ENCODE measurements around the gene LDHAL6B.
A peak's percentile ranks its signal among the peaks of the same experiment; 100 is the strongest.
"Not testable (repeated sequence)": the region's sequence is repeated elsewhere in the genome, so short reads cannot be mapped to it uniquely, and the experiment has no call there.

The LDHAL6B gene

DNA sequence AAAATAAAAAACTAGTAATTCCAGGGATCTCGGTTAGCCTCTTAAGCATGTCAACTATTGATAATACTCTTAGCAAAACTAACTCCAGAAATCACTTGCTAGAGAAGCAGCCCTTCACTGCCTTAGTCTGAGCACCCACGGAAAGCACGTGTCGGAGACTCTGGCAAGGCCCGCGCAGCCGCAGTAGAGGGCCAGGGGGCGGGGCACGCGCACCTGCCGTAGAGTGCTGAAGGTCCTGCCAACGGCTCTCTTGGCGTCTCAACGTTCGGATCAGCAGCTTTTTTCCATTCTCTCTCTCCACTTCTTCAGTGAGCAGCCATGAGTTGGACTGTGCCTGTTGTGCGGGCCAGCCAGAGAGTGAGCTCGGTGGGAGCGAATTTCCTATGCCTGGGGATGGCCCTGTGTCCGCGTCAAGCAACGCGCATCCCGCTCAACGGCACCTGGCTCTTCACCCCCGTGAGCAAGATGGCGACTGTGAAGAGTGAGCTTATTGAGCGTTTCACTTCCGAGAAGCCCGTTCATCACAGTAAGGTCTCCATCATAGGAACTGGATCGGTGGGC, at the start of gene LDHAL6B:
TSS of gene LDHAL6B (plus strand) at position 221 of the 561 bp plus-strand sequence. CDS start at position 319, 98 bp downstream.
- no peak for DNase-seq

DNA sequence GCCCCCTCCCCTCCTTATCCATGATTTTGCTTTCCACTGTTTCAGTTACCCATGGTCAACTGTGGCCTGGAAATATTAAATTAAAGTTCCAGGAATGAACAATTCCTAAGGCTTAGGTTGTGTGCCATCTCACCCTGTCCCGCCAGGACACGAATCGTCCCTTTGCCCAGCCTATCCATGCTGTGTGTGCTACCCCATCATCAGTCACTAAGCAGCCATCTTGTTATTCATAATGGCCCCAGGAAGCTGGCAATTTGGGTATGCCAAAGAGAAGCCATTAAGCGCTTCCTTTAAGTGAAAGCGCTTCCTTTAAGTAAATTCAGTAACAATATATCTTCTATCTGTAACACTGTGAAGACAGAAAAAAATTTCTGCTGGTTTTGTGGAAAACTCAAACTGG, 49.2 kb upstream of the LDHAL6B start:
- DNase-seq: no peak

DNA sequence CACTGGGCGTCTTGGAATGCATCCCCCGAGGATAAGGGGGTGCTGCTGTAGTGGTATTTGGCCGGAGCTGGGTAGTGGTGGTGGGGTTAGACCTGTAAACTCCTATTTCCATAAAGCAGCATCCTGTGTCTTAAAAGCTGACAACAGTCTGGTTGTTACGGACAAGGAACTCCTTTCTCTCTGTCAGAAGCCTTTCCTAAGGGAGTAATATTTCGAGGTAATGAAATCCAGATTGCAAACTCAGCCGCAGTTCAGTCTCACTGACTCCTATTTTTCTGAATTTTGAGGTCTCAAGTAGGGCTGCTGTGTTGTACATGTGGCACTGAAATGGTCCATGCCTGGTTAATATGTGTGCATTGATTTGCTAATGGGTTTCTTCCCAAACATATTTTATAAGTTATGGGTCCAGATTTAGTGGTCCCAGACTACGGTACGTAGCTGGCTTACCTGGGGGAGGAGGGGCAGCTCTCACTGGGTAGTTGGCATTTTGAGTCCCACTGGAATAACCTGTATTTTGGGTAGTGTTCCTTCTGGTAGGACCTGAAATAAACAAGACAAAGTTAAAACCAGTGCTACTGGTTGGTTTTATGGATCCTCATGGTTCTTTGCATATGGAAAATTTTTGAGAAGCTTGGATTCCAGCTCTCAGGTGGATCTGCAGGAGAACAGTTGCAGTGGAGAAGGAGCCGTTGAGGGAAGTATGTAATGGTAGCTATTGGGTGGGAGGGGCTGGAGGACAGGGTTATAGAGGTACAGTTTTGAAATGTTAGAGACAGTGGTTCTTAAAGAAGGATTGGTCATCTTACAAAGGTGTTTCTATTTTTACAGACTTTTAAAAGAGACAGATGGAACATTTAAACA, 48.6 kb upstream of the LDHAL6B start:
- no peak for DNase-seq

DNA sequence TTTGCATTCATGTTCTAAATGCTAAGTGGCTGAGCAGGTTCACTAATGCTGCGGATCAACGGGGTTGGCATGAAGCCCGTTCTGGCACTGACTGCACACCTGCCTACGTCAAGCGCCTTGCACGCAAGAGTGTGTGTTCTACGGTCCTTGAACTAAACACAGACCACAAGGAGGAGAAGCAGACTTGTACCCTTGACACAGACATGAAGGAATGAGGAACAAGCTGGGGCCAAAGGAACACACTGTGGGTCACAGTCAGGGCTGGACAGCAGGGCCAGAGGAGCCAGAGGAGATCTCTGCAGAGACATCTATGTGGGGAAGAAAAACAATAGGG, 48.0 kb upstream of the LDHAL6B start:
- no peak for DNase-seq

- DNase-seq: no peak
Measured at GRCh38 chr15:59159210-59159609, 47.4 kb upstream of the LDHAL6B start.

- DNase-seq: peak; percentile 39
Measured at GRCh38 chr15:59160880-59161593, 45.6 kb upstream of the LDHAL6B start.

DNA sequence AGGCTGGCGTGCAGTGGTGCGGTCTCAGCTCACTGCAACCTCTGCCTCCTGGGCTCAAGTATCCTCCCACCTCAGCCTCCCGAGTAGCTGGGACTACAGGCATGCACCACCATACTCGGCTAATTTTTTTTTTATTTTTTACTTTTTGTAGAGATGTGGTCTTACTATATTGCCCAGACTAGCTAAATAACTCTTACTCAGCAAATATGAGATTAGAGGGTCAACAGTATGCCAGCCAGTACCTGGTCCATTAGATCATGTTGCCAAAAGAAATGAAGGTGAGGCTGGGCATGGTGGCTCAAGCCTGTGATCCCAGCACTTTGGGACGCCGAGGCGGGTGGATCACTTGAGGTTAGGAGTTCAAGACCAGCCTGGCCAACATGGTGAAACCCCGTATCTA, 44.6 kb upstream of the LDHAL6B start:
- not testable (repeated sequence) for DNase-seq

GRCh38 chr15:59165726-59166125, 40.9 kb upstream of the LDHAL6B start:
- no peak for DNase-seq

- DNase-seq: no peak
Measured at GRCh38 chr15:59166166-59166565, 40.5 kb upstream of the LDHAL6B start.

- DNase-seq: no peak
Measured at GRCh38 chr15:59166601-59167265, 39.9 kb upstream of the LDHAL6B start.

DNA sequence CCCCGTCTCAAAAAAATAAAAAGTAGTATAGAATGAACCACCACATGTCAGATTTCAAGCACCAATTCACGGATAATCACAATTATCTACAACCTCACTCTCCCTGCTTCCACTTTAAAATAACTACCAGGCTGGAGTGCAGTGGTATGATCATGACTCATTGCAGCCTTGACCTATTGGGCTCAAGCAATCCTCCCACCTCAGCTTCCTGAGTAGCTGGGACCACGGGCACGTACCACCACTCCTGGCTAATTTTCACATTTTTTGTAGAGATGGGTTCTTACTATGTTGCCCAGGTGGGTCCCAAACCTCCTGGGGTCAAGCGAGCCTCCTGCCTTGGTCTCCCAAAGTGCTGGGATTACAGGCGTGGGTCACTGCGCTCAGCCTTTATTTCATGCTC, 38.1 kb upstream of the LDHAL6B start:
- DNase-seq: no peak

DNA sequence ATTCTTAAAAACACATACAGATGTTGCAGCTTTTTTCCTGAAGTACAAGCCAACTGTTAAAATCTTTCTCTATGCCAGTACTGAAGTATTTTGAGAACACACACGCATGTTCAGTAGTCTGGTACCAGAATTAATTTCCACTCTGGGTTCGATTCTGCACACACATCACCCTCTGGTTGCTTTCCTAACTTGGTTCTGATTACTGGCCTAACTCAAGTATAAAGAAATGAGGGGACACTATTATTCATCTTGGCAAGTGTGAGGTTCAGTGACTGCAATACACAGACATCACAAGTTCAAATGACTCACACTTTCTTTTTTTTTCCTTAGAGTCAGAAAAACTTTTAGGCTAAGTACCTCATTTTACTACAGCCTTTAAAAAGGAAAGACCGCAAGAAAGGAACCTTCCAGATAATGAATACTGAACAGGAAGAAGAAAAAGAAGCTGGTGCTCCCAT, 37.4 kb upstream of the LDHAL6B start:
- DNase-seq: no peak

DNA sequence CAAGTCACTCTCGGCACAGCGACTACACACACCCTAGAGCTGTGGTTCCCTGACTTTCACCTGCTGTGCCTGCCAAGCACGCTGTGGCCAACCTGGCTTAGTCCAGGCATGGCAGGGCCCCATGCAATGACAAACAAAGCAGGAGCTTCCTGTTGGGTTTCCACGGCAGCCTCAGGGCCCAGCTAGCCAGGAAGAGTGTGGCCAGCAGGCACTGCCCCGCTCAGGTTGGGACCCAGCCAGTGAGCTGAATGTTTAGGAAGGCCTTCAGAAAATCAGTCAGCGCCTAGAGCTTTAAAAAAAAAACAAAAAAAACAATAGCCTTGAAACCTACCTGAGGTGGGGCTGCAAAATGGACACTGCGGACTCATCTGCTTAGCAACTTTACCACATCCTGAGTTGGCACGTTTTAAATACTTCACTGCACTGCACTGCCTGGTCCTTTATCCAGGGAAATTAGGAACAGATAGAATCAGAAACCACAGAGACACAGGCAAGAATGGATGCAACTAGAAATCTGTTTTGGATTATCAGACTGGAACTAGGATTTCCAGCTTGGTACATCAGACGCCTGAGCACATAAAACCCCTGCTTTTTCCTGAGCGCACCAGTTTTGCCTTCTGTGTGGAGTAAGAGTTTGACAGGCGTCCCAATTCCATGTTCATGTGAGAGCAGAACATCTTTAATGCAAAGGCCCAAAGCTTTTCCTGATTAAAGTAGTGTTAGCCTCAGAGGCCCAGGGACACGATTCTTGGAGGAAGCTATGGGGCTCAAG, 36.2 kb upstream of the LDHAL6B start:
- DNase-seq: peak; percentile 46

DNA sequence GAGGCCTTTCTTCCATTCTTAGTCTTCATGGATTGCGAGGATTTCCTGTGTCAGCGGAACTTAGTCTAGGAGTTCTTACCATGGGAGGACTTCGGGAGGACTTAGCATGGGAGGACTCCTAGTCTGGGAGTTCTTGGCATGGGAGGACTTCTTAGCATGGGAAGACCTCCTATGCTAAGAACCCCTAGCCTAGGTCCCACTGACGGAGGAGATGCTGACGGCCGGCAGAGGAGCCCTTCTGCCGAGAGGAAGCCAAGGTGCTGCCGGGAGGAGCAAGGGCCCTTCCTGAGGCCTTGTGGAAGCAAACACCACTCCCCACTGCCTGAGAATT, 35.6 kb upstream of the LDHAL6B start:
- DNase-seq: no peak

DNA sequence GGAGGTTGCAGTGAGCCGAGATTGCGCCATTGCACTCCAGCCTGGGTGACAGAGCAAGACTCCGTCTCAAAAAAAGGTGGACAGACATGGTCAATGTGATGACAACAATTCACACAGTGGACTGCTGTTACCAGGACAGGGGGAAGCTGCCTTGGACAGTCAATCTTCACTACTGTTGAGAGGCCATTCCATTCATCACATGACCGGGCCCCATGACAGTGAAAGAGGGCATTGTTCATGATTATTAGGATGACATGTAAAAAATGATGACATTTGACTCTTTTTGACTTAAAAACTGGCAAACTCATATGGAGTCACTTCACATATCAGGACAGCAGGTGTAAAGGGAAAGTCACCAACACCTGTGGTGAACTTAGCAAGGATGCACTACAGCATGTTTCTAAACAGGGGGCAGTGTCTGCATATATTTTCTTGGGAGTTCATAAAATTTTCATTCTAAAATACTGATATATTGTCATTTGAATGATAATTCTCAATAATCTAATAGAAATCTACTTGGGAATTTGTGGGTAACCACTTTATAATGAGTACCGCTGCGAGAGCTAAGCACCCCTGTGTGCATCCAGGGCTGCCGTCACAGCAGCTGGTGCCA, 34.2 kb upstream of the LDHAL6B start:
- DNase-seq: no peak

DNA sequence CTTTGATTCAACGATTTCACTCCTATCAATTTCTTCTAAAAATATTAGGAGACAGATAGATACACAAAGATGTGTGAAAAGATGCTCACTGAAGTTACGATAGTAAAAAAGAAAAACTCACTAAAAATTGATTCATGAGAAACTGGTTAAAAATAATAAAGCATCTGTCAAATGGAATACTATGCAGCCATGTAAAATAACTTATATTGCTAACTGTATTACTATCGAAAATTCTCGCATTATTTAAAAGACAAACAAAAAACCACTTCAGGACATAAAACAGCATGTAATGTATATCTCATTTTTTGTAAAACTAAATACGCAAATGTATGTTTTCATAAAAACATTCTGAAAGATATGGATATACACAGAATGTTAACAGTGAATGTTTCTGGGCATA, 33.4 kb upstream of the LDHAL6B start:
- no peak for DNase-seq

DNA sequence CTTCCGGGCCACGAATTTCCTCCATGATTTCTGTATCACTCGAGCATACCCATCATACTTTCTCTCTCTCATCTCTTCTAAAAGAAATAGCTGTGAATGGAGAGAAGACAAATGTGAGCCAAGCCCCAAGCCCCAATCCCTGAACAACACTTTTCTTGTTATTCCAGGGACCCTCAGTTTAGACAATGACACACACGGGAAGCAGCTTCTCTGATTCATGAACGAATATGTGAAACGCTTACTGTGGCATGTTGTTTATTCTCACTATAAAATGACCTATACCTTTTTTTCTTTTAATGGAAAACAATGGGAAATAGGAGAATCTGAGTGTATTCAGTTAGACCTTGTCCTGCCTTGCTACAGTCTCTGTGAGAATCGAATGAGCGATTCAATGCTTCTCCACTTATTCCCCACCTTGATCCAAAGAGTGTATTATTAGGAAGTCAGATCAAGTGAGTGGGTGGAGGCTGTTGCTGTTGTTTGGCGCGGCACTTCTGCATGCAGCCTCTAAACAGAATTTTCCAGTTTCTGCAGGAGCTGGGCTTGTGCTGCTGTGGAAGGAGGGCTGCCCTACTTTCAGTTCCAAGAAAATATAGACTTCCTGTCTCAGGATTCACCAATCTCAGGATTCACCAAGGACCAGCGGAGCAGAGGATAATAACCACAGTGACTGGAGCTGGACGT, 32.4 kb upstream of the LDHAL6B start:
- no peak for DNase-seq

DNA sequence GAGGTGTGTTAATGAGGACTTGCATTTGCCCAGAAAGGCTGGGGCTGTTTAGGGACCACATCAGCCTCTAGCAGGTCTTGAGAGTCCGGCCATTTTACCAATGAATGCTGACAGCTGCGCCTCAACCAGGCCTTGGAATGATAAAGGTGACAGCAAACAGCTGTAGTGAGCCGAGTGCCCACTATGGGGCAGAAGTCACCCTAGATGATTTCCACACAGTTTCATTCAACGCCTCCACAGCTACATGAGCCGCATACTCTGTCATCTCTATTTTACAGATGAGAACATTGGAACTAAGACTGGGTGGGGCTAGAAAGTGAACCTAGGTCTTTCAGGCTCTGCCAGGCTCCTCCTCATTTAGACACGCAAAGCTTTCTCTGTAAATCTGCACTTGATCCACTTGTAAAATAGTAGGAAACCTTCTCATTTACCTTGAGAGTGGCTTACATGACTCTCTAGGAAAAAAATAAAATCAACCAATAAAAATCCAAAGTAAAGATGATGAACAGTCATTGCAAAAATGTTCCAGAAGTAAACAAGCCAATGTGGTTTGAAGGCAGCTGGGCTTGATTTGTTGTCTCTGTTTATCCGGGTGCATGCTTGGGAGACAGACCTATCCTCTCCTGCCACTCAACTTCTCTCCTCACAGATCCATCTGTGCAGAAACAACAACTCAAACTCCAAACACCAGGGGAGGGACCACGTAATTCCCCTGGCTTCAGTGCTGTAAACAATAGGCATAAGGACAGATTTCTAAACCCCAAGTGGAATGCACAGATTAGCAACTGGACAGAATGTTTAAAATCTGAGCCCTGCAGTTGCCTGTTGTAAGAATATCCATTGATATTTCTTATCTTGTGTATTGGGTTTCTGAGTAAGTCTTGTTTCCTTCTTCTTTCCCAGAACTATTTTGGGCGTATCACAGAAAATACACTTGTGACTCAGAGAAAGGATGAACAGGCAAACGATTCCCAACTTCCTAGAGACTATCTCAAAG, 31.5 kb upstream of the LDHAL6B start:
- peak; percentile 76 for DNase-seq

GRCh38 chr15:59176653-59177316, 29.9 kb upstream of the LDHAL6B start:
- DNase-seq: no peak

- no peak for DNase-seq
Measured at GRCh38 chr15:59177317-59177660, 29.4 kb upstream of the LDHAL6B start.

All from eye (tissue), 1 donor.